ENCODE data around the gene GPANK1.

DNA sequence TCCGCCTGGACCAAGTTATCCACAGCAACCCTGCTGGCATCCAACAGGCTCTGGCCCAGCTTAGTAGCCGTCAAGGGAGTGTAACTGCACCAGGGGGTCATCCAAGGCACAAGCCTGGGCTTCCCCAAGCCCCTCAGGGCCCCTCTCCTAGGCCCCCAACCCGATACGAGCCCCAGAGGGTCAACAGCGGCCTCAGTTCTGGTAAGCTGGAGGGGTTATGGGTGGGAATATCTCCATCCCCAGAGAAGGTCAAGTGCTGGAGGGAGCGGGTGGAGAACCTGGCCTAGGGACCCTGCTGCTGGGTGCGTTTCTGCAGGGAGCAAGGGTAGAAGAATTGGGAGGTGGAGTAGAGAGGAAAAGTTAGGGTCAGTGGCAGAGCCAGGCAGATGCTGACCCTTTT, 31.4 kb downstream of the GPANK1 start:
- TF ChIP-seq ZNF274 (IDR thresholded peaks at IDR 0.05; ENCODE audit: low read depth, low read length) (no peak), YY1 (IDR thresholded peaks at IDR 0.05; ENCODE audit: insufficient read depth, insufficient read length) (no peak), SUZ12 (IDR thresholded peaks at IDR 0.05; ENCODE audit: extremely low read depth, insufficient read depth, insufficient read length) (no peak)
